Activated CD8-positive, alpha-beta memory T cell treated with anti-CD3 and anti-CD28 coated beads, Interleukin-2, amount 50 U/mL, for 24 hours (primary cell): Measurements from ENCODE around the gene ADAMTS18.
"Not testable (repeated sequence)": the region's sequence is repeated elsewhere in the genome, so short reads cannot be mapped to it uniquely, and the experiment has no call there.

ENCODE experiments used
- DNase-seq: peaks from one replicate; pipeline ENCODE4 v3.0.0-alpha.2; 2020; ENCODE audit errors: extremely low read depth

Gene ADAMTS18

GRCh38 chr16:77288222-77288621 is 146.6 kb downstream of the ADAMTS18 start:
- no peak for DNase-seq

DNA sequence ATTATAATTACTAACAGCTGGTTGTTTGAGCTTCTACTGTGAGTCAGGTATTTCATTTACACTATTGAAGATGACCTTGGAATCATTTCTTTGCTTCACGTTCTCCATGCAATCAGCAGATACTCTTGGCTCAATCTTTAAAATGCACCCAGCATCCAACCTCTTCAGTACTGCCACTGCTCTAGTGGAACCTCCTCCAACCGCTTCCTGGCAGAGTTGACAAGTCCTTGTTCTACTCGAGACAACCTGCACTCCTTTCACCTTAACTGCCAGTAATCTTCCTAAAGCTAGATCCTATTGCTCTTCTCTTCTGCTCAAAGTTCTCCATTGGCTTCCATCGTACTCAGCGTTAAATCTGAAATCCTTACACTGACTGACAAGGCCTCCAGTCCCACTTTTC is 149.2 kb downstream of the ADAMTS18 start:
- no peak for DNase-seq

- no peak for DNase-seq
These were observed 152.5 kb downstream of the ADAMTS18 start for GRCh38 chr16:77282345-77282744.

DNA sequence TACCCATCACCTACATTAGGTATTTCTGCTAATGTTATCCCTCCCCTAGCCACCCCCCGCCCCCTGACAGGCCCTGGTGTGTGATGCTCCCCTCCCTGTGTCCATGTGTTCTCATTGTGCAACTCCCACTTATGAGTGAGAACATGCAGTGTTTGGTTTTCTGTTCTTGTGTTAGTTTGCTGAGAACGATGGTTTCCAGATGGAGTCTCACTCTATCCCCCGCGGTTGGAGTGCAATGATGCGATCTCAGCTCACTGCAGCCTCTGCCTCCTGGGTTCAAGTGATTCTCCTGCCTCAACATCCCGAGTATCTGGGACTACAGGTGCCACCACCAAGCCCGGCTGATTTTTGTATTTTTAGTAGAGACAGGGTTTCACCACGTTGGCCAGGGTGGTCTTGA is 155.5 kb downstream of the ADAMTS18 start:
- not testable (repeated sequence) for DNase-seq

- no peak for DNase-seq
These were observed 157.3 kb downstream of the ADAMTS18 start for GRCh38 chr16:77277571-77277970.

- no peak for DNase-seq
These were observed 157.7 kb downstream of the ADAMTS18 start for GRCh38 chr16:77277141-77277540.

GRCh38 chr16:77276661-77277060 is 158.2 kb downstream of the ADAMTS18 start:
- DNase-seq = no peak

- not testable (repeated sequence) for DNase-seq
These were observed 159.5 kb downstream of the ADAMTS18 start for GRCh38 chr16:77275303-77275702.

DNA sequence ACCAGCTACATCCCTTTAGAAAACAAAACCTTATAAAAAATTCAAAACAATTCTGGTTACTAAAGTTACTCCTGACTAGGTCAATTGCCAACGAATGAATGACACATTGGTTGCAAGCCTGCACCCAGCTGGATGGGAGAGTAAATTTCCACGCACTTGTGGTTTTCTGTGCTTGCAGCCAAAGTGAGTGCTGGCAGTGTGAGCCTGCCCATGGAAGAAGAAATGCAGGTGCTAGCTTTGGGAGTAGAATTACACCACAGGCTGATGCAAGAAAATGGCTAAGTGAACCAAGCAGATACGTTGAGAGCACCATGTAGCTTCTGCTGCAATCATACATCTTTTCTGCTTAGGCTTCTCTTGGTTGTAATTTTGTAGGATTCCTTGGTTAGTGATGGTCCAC is 161.0 kb downstream of the ADAMTS18 start:
- DNase-seq = no peak

- DNase-seq = no peak
These were observed 163.1 kb downstream of the ADAMTS18 start for GRCh38 chr16:77271532-77272426.

DNA sequence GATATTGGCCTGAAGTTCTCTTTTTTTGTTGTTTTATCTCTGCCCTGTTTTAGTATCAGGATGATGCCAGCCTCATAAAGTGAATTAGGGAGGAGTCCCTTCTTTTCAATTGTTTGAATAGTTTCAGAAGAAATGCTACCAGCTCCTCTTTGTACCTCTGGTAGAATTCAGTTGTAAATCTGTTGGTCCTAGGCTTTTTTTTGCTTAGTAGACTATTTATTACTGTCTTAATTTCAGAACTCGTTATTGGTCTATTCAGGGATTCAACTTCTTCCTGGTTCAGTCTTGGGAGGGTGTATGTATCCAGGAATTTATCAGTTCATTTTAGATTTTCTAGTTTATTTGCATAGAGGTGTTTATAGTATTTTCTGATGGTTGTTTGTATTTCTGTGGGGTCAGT is 168.6 kb downstream of the ADAMTS18 start:
- not testable (repeated sequence) for DNase-seq

DNA sequence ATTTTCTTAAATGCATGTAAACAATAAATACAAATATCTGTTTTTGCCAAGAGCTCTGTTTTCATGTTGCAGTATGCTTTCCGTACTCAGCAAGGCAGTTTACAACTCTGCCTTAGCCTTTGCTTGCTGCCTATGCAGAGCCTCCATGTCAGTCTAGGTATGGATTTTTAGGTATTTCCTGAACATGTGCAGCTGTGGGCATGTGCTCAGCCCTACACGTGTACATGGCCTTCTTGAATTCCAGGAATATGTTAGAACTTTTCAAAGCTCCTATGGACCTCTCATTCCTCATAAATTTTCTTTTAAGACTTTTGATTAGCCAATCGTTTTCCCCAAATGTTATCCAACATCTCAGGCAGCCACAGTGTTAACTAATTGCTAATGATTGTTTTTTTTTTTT is 171.9 kb downstream of the ADAMTS18 start:
- DNase-seq = no peak

GRCh38 chr16:77250400-77250799 is 184.4 kb downstream of the ADAMTS18 start:
- DNase-seq = no peak

DNA sequence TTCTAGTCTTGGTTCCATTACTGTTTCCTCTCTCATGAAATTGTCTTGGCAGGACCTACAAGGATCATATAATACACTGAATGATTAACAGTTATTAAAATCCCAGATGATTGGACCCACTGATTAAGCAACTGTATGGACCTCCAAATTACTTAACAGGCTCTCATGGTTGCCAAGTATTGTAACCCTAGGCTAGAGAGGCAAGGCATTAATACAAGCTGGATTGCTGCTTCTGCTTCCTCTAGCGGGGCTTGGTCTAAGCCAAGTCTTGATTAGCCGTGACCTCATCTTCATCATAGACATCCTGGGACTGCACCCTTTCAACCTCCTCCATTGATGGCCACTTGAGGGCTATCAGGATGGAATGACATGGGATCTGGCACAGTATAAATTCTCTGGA is 188.7 kb downstream of the ADAMTS18 start:
- DNase-seq = no peak

- DNase-seq = not testable (repeated sequence)
These were observed 192.4 kb downstream of the ADAMTS18 start for GRCh38 chr16:77242471-77242870.

- no peak for DNase-seq
These were observed 196.2 kb downstream of the ADAMTS18 start for GRCh38 chr16:77238593-77238992.

- DNase-seq = peak; percentile 67
These were observed 198.7 kb downstream of the ADAMTS18 start for GRCh38 chr16:77236063-77236511.

DNA sequence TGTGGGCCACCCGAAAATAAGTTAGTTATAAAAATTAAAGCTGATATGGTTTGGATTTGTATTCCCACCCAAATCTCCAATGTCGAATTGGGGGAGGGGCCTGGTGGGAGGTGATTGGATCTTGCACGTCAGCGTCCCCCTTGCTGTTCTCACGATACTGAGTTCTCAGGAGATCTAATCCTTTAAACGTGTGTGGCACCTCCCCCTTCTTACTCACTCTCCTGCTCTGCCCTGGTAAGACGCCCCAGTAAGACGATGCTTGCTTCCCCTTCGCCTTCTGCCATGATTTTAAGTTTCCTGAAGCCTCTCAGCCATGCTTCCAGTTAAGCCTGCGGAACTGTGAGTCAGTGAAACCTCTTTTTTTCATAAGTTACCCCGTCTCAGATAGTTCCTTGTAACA is 200.2 kb downstream of the ADAMTS18 start:
- no peak for DNase-seq

DNA sequence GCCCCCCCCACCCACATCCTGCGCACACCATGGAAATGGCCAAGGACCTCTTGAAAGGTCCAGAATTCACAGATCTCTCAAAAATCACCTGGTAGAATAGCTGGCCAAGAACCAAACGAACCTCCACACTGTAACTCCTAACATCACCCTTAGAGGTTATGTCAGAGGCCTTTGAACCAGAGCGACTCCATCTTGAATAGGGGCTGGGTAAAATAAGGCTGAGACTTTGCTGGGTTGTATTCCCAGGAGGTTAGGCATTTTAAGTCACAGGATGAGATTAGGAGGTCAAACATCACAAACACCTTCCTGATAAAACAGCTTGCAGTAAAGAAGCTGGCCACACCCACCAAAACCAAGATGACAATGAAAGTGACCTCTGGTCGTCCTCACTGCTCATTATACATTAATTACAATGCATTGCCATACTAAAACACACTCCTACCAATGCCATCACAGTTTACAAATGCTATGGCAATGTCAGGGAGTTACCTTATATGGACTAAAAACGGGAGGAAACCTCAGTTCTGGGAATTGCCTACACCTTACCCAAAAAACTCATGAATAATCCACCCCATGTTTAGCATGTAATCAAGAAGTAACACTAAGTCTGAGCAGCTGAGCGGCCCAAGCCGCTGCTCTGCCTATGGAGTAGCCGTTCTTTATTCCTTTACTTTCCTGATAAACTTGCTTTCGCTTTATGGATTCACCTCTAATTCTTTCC is 200.9 kb downstream of the ADAMTS18 start:
- DNase-seq = no peak
